ENCODE data around the gene CEP97. TPM values are rescaled to one million over a fixed set of nuclear protein-coding genes. Genes with fewer than 3 reads are reported as not detected.

Gene CEP97
- total and polyA plus RNA-seq, 9 of the 15 experiments (the other 6 are each of a cell fraction or from before 2014, with no cell fraction given), result 2.0 to 10.1 (median 4.3) TPM

DNA sequence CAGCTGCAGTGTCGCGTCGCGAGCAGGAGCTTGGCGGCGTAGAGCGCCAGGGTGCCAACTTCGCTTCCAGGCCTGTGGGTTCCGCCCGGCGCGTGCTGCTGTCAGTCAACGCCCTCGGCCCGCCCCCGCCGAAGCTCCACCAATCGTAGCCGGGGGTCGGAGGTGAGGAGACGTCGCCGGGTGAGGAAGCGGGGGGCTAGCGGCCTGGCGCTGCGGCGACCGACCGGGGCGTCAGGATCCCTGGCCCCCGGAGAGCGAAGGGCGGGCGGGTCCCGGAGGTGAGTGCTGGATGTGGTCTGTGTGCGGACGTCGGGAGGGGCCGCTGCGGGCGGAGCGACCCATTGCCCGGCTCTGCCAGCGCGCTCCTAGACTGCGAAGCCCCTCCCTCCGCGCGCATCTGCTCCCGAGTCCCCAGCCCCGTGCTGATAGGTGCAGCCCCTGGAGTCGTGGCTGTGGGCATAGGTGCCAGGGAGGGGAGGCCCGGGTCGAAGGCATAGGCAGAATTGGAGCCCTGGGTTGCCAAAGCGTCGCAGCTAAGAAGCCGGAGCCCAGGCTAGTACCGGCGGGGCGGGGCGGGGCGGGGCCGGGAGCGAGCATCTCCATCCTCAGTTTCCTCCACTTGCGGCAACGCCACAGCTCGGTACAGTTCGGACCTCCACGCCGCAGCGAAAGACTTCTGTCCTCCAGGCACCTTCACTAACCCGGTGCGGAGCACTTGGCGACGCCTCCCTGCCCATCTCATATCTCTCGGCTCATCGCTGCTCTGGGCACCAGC, 54.8 kb downstream of the CEP97 start, which contains the start of gene NXPE3 (continued):
- TF ChIP-seq ZFP30 (CRISPR knock-in tag; IDR thresholded peaks at IDR 0.05; ENCODE audit: borderline replicate concordance) (no peak), CBFA2T2 (conservative IDR thresholded peaks at IDR 0.05) (no peak), FOXK1 (CRISPR knock-in tag; IDR thresholded peaks at IDR 0.05; ENCODE audit: borderline replicate concordance) (no peak), POLR2H (tag; IDR thresholded peaks at IDR 0.05; ENCODE audit: low read depth) (no peak), ZNF589 (CRISPR knock-in tag; IDR thresholded peaks at IDR 0.05; ENCODE audit: low read depth) (no peak), HLTF (IDR thresholded peaks at IDR 0.05) (no peak)
- TF ChIP-seq, protein P1, sequence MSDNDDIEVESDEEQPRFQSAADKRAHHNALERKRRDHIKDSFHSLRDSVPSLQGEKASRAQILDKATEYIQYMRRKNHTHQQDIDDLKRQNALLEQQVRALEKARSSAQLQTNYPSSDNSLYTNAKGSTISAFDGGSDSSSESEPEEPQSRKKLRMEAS (CRISPR knock-in tag; IDR thresholded peaks at IDR 0.05), result peak; percentile 73
- TF ChIP-seq, protein P2, sequence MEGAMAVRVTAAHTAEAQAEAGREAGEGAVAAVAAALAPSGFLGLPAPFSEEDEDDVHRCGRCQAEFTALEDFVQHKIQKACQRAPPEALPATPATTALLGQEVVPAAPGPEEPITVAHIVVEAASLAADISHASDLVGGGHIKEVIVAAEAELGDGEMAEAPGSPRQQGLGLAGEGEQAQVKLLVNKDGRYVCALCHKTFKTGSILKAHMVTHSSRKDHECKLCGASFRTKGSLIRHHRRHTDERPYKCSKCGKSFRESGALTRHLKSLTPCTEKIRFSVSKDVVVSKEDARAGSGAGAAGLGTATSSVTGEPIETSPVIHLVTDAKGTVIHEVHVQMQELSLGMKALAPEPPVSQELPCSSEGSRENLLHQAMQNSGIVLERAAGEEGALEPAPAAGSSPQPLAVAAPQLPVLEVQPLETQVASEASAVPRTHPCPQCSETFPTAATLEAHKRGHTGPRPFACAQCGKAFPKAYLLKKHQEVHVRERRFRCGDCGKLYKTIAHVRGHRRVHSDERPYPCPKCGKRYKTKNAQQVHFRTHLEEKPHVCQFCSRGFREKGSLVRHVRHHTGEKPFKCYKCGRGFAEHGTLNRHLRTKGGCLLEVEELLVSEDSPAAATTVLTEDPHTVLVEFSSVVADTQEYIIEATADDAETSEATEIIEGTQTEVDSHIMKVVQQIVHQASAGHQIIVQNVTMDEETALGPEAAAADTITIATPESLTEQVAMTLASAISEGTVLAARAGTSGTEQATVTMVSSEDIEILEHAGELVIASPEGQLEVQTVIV (CRISPR knock-in tag; IDR thresholded peaks at IDR 0.05; ENCODE audit: borderline replicate concordance), result no peak
- TF ChIP-seq, protein P3, sequence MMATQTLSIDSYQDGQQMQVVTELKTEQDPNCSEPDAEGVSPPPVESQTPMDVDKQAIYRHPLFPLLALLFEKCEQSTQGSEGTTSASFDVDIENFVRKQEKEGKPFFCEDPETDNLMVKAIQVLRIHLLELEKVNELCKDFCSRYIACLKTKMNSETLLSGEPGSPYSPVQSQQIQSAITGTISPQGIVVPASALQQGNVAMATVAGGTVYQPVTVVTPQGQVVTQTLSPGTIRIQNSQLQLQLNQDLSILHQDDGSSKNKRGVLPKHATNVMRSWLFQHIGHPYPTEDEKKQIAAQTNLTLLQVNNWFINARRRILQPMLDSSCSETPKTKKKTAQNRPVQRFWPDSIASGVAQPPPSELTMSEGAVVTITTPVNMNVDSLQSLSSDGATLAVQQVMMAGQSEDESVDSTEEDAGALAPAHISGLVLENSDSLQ (IDR thresholded peaks at IDR 0.05), result peak; percentile 98
- TF ChIP-seq, protein P4, sequence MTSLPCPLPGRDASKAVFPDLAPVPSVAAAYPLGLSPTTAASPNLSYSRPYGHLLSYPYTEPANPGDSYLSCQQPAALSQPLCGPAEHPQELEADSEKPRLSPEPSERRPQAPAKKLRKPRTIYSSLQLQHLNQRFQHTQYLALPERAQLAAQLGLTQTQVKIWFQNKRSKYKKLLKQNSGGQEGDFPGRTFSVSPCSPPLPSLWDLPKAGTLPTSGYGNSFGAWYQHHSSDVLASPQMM (CRISPR knock-in tag; IDR thresholded peaks at IDR 0.05), result no peak
- TF ChIP-seq, protein P5, sequence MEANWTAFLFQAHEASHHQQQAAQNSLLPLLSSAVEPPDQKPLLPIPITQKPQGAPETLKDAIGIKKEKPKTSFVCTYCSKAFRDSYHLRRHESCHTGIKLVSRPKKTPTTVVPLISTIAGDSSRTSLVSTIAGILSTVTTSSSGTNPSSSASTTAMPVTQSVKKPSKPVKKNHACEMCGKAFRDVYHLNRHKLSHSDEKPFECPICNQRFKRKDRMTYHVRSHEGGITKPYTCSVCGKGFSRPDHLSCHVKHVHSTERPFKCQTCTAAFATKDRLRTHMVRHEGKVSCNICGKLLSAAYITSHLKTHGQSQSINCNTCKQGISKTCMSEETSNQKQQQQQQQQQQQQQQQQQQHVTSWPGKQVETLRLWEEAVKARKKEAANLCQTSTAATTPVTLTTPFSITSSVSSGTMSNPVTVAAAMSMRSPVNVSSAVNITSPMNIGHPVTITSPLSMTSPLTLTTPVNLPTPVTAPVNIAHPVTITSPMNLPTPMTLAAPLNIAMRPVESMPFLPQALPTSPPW (CRISPR knock-in tag; IDR thresholded peaks at IDR 0.05), result peak; percentile 57
- TF ChIP-seq, protein P6, sequence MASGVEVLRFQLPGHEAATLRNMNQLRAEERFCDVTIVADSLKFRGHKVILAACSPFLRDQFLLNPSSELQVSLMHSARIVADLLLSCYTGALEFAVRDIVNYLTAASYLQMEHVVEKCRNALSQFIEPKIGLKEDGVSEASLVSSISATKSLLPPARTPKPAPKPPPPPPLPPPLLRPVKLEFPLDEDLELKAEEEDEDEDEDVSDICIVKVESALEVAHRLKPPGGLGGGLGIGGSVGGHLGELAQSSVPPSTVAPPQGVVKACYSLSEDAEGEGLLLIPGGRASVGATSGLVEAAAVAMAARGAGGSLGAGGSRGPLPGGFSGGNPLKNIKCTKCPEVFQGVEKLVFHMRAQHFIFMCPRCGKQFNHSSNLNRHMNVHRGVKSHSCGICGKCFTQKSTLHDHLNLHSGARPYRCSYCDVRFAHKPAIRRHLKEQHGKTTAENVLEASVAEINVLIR (CRISPR knock-in tag; IDR thresholded peaks at IDR 0.05), result no peak
- TF ChIP-seq, protein P7, sequence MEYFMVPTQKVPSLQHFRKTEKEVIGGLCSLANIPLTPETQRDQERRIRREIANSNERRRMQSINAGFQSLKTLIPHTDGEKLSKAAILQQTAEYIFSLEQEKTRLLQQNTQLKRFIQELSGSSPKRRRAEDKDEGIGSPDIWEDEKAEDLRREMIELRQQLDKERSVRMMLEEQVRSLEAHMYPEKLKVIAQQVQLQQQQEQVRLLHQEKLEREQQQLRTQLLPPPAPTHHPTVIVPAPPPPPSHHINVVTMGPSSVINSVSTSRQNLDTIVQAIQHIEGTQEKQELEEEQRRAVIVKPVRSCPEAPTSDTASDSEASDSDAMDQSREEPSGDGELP (CRISPR knock-in tag; IDR thresholded peaks at IDR 0.05; ENCODE audit: borderline replicate concordance), result peak; percentile 27; the same call in 1 of the 2 replicates
- TF ChIP-seq, protein P8, sequence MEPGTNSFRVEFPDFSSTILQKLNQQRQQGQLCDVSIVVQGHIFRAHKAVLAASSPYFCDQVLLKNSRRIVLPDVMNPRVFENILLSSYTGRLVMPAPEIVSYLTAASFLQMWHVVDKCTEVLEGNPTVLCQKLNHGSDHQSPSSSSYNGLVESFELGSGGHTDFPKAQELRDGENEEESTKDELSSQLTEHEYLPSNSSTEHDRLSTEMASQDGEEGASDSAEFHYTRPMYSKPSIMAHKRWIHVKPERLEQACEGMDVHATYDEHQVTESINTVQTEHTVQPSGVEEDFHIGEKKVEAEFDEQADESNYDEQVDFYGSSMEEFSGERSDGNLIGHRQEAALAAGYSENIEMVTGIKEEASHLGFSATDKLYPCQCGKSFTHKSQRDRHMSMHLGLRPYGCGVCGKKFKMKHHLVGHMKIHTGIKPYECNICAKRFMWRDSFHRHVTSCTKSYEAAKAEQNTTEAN (CRISPR knock-in tag; IDR thresholded peaks at IDR 0.05), result no peak
- TF ChIP-seq, protein P9, sequence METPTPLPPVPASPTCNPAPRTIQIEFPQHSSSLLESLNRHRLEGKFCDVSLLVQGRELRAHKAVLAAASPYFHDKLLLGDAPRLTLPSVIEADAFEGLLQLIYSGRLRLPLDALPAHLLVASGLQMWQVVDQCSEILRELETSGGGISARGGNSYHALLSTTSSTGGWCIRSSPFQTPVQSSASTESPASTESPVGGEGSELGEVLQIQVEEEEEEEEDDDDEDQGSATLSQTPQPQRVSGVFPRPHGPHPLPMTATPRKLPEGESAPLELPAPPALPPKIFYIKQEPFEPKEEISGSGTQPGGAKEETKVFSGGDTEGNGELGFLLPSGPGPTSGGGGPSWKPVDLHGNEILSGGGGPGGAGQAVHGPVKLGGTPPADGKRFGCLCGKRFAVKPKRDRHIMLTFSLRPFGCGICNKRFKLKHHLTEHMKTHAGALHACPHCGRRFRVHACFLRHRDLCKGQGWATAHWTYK (CRISPR knock-in tag; IDR thresholded peaks at IDR 0.05), result no peak

Data from K562 (cell line).